ENCODE data around the gene SIRT2. TPM values are rescaled to one million over a fixed set of nuclear protein-coding genes. Genes with fewer than 3 reads are reported as not detected.

The SIRT2 gene
- total and polyA plus RNA-seq, 2 donors (not counting 1 experiment from before 2014, with no cell fraction given), result 42.4 to 65.9 TPM

DNA sequence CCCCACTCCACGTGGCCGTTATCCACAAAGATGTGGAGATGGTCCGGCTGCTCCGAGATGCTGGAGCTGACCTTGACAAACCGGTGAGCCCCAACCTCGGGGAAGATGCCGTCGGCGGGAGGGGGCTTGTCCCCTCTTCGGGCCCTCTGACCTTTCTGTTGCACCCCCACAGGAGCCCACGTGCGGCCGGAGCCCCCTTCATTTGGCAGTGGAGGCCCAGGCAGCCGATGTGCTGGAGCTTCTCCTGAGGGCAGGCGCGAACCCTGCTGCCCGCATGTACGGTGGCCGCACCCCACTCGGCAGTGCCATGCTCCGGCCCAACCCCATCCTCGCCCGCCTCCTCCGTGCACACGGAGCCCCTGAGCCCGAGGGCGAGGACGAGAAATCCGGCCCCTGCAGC is 7.8 kb upstream of the SIRT2 start:
- Histone ChIP-seq H3K27ac (ENCODE audit: low read length in 2 of 2) (no peak overlapping the region), H2AFZ (ENCODE audit: insufficient read depth, low read depth, low read length, poor library complexity, severe bottlenecking) (no peak overlapping the region), H4K20me1 (ENCODE audit: control insufficient read depth, insufficient read depth, low read length, poor library complexity, severe bottlenecking) (peaks cover 12% of the 10 kb centered on the region), H3K79me2 (ENCODE audit: control insufficient read depth, insufficient read depth, low read length) (peaks cover 33% of the 10 kb centered on the region), H3K4me1 (ENCODE audit: control insufficient read depth in 2 of 2, insufficient read depth in 2 of 2, low read length in 2 of 2) (no peaks in the 10 kb centered on the region), H3K4me2 (replicated peaks; ENCODE audit: low read depth, low read length, poor library complexity, severe bottlenecking) (no peak overlapping the region), H3K9me3 (ENCODE audit: control extremely low read depth in 1 of 3, control insufficient read depth in 2 of 3, insufficient read depth in 1 of 3, low read length in 2 of 3) (no peaks in the 10 kb centered on the region), H3K36me3 (replicated peaks in 1 of 2; ENCODE audit: control extremely low read depth in 1 of 2, control insufficient read depth in 1 of 2, extremely low read depth in 1 of 2, insufficient read depth in 2 of 2, low read length in 1 of 2) (peaks cover 0 to 34% of the 10 kb centered on the region in 2 experiments), H3K27me3 (replicated peaks in 1 of 4; ENCODE audit: control extremely low read depth in 1 of 4, control insufficient read depth in 3 of 4, insufficient read depth in 4 of 4, low read length in 3 of 4) (peaks cover 0 to 2% (median 0%) of the 10 kb centered on the region in 4 experiments), H3K9ac (ENCODE audit: low read length) (no peak overlapping the region), H3K4me3 (ENCODE audit: control extremely low read depth in 1 of 5, extremely low read depth in 1 of 5, insufficient read depth in 1 of 5, low read depth in 2 of 5, low read length in 4 of 5) (no peak overlapping the region)
- no peak for DNase-seq
- Mint-ChIP-seq H3K4me3 (no peak overlapping the region), H3K27ac (no peak overlapping the region), H3K27me3 (no peaks in the 10 kb centered on the region), H3K4me1 (peaks cover 6% of the 10 kb centered on the region), H3K9me3 (ENCODE audit: insufficient read depth) (no peaks in the 10 kb centered on the region)
- intact Hi-C loops (cut with micrococcal nuclease), result no loop called here
- TF ChIP-seq EZH2 (IDR thresholded peaks at IDR 0.05; ENCODE audit: borderline replicate concordance, insufficient read depth, low read depth, low read length, poor library complexity, severe bottlenecking), result no peak
- TF ChIP-seq, protein P1, sequence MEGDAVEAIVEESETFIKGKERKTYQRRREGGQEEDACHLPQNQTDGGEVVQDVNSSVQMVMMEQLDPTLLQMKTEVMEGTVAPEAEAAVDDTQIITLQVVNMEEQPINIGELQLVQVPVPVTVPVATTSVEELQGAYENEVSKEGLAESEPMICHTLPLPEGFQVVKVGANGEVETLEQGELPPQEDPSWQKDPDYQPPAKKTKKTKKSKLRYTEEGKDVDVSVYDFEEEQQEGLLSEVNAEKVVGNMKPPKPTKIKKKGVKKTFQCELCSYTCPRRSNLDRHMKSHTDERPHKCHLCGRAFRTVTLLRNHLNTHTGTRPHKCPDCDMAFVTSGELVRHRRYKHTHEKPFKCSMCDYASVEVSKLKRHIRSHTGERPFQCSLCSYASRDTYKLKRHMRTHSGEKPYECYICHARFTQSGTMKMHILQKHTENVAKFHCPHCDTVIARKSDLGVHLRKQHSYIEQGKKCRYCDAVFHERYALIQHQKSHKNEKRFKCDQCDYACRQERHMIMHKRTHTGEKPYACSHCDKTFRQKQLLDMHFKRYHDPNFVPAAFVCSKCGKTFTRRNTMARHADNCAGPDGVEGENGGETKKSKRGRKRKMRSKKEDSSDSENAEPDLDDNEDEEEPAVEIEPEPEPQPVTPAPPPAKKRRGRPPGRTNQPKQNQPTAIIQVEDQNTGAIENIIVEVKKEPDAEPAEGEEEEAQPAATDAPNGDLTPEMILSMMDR (IDR thresholded peaks at IDR 0.05), result no peak
- CTCF ChIA-PET, result no interaction called here
- POLR2A ChIA-PET, result no interaction called here
- 99% methylated on average over 29 of the region's 29 CpGs for WGBS (ENCODE audit: insufficient coverage)
- no peak for ATAC-seq (ENCODE audit: low read depth)

DNA sequence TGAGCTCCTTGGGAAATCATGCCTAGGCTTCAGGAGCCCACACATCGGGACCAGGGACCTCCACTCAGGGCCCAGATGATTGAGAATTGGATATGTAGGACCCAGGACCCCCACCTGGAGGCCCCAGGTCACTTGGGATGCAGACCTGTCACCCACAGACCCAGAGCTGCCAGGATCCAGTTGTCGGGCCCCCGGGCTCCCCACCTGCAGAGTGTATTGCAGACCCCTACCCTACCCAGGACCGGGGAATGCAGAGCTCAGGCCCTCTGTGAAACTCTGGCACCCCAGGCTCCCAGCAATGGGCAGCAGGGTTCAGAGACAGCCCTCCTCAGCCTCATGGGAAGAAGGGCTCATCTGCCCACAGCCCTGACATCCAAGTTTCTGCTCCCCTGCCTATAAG is 6.2 kb upstream of the SIRT2 start:
- Histone ChIP-seq H3K9ac (ENCODE audit: low read length) (no peak overlapping the region), H3K4me1 (ENCODE audit: control insufficient read depth in 2 of 2, insufficient read depth in 2 of 2, low read length in 2 of 2) (peaks cover 4 to 6% of the 10 kb centered on the region in 2 donors), H3K79me2 (ENCODE audit: control insufficient read depth, insufficient read depth, low read length) (peaks cover 49% of the 10 kb centered on the region), H3K36me3 (replicated peaks in 1 of 2; ENCODE audit: control extremely low read depth in 1 of 2, control insufficient read depth in 1 of 2, extremely low read depth in 1 of 2, insufficient read depth in 2 of 2, low read length in 1 of 2) (peaks cover 0 to 34% of the 10 kb centered on the region in 2 experiments), H4K20me1 (ENCODE audit: control insufficient read depth, insufficient read depth, low read length, poor library complexity, severe bottlenecking) (peaks cover 12% of the 10 kb centered on the region), H3K4me3 (ENCODE audit: control extremely low read depth in 1 of 5, extremely low read depth in 1 of 5, insufficient read depth in 1 of 5, low read depth in 2 of 5, low read length in 4 of 5) (no peak overlapping the region), H3K27me3 (replicated peaks in 1 of 4; ENCODE audit: control extremely low read depth in 1 of 4, control insufficient read depth in 3 of 4, insufficient read depth in 4 of 4, low read length in 3 of 4) (no peaks in the 10 kb centered on the region), H3K27ac (ENCODE audit: low read length in 2 of 2) (no peak overlapping the region), H2AFZ (ENCODE audit: insufficient read depth, low read depth, low read length, poor library complexity, severe bottlenecking) (no peak overlapping the region), H3K4me2 (replicated peaks; ENCODE audit: low read depth, low read length, poor library complexity, severe bottlenecking) (no peak overlapping the region), H3K9me3 (ENCODE audit: control extremely low read depth in 1 of 3, control insufficient read depth in 2 of 3, insufficient read depth in 1 of 3, low read length in 2 of 3) (peaks cover 0 to 4% (median 0%) of the 10 kb centered on the region in 3 donors)
- ChIA-PET POLR2A (no interaction called here), CTCF (interaction anchor here (0.9 kb wide), 1 partner anchor 125 kb away, joined by 4 read pairs; no protein-coding TSS in a partner anchor)
- no peak overlapping the region for H3K27ac Mint-ChIP-seq
- H3K4me3 Mint-ChIP-seq, result no peak overlapping the region
- no peaks in the 10 kb centered on the region for H3K9me3 Mint-ChIP-seq (ENCODE audit: insufficient read depth)
- peaks cover 12% of the 10 kb centered on the region for H3K4me1 Mint-ChIP-seq
- no peak for TF ChIP-seq EZH2 (IDR thresholded peaks at IDR 0.05; ENCODE audit: borderline replicate concordance, insufficient read depth, low read depth, low read length, poor library complexity, severe bottlenecking)
- TF ChIP-seq, protein P1 (IDR thresholded peaks at IDR 0.05), result no peak
- intact Hi-C loops (cut with micrococcal nuclease), result no loop called here
- ATAC-seq (ENCODE audit: low read depth) (no peak), DNase-seq (no peak)
- no peaks in the 10 kb centered on the region for H3K27me3 Mint-ChIP-seq
- 100% methylated on average over 3 of the region's 4 CpGs for WGBS (ENCODE audit: insufficient coverage)
